NCI-H1417 treated with DMSO at 0.1 percent for 48 hours (cell line): ENCODE results near the gene RPL10.

Experiments used
- DNase-seq: peaks from one replicate; lab custom pipeline; 2025; lab: John Stamatoyannopoulos, UW

The RPL10 gene

DNA sequence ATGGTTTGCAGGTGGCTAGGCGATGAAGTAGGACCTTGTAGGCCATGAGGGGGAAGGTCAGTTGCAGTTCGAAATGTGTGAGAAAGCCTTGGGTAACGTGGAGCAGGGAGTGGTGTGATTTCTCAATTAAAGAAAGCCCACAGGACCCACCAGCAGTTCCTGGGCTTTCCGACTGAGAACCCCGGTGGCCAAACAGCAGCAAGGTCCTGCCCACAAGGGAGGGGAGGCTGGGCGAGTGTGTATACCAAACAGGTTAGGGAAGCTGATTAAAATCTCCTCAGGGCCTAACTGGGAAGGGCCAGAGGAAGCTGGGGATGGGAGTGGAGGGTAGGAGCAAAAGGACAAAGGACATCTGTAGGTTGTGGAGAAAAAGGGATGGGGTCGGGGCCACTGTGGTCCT is 32.7 kb downstream of the RPL10 start:
- DNase-seq, result no peak

DNA sequence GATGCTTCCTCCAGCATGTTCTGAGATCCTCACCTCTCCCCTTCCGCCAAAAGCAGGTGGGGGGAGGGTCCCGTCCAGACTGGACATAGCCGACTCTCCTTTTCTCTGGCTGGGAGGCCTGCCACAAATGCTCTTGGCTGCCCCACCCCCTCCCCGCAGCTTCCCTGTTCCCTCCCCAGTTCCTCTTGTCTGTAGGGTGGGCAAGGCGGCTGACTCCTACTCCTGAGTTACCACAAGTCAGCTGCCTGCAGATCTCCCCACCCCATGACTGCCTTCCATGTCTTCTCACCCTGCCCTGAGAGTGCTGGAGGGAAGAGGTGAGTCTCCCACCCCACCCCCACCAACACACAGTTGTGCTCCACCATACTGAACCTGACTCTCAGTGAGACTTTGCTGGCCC is 33.2 kb downstream of the RPL10 start:
- no peak for DNase-seq

DNA sequence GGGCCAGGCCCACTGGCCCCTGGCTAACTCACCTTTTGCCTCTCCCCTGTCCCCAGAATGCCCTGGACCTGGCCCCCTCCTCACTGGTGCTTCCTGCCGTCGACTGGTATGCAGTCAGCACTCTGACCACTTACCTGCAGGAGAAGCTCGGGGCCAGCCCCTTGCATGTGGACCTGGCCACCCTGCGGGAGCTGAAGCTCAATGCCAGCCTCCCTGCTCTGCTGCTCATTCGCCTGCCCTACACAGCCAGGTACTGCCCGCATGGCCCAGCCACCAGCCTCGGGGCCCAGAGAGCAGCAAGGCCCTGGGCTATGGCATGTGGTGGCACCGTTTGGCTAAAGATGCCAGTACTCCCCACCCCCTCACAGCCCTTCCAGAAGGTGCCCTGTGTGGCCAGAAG is 34.0 kb downstream of the RPL10 start:
- DNase-seq, result no peak

DNA sequence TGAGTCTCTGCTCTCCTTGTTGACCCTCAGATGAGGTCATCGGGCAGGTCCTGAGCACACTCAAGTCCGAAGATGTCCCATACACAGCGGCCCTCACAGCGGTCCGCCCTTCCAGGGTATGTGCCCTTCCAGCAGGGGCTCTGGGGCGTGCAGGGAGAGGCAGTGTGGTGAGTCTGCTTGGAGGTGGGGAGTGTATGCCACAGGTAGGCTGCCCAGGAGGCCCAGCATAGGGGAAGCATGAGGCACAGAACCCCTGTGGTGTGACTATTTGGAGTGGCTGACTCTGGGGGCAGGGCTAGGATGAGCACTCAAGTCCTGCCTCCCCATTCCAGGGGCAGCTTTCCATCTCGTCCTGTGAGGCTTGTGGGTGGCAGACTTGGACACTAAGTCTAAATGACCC is 35.4 kb downstream of the RPL10 start:
- no peak for DNase-seq

DNA sequence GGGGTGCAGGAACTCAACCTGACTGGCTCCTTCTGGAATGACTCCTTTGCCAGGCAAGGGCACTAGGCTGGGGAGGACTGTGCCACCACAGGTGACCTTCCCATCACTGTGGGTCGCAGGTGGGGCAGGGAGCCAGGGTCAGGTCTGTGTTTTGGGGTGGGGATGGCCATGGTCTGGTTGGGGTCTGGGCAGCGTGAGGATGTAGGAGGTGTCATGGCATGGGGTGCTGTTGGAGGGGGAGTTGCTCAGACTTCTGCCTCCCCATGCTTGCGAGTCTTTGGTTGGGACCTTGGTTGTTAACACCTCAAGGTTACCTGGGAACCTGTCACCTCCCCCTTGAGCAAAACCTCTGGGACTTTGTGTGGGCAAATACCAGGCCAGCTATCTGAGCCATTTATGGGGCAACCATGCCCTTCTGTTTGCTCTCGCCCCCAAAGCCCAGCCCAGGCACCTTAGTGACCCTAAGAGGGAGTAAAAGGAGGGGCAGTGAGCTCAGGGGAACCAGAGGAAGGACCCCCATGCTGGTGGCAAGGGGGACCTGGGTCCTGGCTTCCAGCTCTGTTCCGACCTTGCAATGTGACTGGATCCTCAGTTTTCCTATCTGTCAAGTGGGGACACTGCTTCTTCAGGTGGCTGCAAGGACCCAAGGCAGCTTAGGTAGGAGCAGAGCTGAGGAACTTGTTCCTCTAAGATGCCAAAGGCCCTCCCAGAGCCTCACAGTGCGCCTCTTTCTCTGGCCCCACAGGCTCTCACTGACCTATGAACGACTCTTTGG is 36.4 kb downstream of the RPL10 start:
- DNase-seq, result no peak

DNA sequence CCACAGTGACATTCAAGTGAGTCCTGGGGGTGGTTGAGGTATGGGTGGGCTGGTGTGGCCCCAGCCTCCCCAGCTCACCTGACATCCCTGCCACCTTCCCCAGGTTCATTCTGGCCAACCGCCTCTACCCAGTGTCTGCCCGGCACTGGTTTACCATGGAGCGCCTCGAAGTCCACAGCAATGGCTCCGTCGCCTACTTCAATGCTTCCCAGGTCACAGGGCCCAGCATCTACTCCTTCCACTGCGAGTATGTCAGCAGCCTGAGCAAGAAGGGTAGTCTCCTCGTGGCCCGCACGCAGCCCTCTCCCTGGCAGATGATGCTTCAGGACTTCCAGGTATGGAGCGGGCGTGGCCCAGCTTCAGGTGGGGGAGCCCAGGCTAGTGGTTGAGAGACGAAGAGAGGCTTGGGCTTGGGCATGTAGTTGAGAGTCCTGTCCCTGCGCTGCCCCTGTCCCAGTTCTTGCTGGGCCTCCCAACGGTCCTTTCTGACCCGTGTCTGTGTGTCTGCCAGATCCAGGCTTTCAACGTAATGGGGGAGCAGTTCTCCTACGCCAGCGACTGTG is 37.1 kb downstream of the RPL10 start:
- no peak for DNase-seq

DNA sequence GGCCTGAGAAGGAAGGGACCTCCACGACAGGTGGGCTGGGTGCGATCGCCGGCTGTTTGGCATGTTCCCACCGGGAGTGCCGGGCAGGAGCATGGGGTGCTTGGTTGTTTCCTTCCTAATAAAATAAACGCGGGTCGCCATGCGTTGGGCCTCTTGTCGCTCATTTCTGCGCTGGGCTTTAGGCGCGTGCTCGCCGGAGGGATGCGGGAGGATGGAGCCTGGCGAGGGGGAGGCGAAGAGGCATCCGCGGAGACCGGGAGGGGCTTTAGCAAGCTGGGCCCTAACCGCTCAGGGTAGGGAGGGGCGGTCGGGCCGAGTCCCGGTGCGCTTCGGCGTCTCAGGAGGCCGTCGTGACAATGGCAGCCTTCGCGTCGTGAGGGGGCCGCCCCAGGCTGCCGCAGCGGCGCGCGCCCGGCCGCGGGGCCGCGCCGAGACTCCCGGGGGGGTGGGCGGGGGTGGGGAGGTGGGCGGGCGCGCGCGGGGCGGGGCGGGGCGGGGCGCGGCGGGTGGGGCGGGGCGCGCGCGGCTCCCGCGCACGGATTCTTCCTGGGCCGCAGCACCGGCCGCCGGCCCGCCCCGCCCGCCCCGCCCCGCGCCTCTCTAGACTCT is 38.3 kb downstream of the RPL10 start:
- DNase-seq, result no peak

DNA sequence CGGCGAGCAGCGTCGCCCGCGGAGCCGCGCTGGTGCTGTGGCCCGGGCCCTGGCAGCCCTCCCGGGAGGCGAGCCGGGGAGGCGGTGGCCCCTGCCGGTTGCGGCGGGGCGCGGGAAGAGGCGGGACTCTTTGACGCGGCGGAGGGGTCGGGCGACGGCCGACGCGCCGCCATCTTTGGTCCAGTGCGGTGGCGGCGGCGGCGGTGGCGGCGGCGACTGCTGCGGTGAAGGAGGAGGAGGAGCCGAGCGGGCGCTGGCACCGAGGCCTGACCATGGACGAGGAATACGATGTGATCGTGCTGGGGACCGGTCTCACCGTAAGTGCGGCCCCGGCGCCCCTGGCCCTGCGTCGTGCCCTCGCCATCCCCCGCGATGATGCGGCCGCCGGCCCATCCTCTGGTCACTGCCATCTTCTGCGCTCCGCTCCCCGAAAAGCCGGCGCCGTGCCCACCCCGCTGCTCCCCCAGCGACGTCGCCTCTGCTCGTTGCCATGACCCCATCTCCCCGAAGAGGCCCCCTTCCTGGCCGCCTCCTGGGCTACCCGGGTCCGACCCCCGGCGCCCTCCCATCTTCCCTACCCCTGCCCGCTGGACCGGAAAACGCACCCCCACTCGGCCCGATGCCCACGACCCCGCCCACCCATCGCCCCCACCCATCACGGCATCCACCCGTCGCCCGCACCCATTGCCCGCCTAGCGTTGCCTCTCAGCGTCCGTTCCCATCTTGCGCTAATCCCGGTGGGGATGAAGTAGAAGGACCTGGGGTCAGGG is 39.0 kb downstream of the RPL10 start, which contains the start of gene GDI1:
Gene GDI1, plus strand, starts transcription at position 172 of the 770 bp plus-strand sequence. Its CDS starts 101 bp downstream, at position 273.
- no peak for DNase-seq

DNA sequence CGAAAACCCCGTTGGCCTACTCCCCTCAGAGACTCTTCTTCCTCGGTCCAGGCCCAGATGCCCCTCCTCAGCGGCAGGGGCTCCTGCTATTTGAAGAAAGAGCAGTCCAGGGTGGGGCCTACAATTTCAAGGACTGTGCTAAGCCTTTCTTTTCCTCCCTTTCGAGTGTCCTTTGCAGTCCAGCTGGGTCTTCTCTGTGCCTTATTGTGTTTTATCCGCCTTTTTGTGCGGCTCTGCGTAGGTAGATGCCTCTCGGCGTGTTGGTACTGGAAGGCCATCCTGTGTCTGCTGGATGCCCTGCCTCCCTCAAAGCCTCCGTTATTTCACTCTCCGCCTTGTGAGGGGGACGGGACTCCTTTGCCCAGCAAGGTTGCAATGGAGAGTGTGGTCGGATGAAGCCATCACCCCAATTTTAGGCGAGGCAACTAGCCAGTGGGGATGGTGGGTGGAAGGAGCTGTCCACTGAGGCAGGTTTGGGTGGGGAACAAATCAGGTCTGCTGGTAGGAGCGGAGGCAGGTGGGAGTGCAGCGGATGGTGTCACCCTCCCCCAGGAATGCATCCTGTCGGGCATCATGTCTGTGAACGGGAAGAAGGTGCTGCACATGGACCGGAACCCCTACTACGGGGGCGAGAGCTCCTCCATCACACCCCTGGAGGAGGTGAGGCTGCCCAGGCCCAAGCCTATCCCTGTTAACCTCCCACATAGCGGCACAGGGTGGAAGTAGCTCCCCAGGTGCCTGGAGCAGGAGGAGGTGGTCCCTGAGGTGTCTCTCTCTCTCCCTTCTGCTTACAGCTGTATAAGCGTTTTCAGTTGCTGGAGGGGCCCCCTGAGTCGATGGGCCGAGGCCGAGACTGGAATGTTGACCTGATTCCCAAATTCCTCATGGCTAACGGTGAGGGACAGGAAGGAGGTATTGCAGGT is 40.1 kb downstream of the RPL10 start:
- DNase-seq, result no peak

DNA sequence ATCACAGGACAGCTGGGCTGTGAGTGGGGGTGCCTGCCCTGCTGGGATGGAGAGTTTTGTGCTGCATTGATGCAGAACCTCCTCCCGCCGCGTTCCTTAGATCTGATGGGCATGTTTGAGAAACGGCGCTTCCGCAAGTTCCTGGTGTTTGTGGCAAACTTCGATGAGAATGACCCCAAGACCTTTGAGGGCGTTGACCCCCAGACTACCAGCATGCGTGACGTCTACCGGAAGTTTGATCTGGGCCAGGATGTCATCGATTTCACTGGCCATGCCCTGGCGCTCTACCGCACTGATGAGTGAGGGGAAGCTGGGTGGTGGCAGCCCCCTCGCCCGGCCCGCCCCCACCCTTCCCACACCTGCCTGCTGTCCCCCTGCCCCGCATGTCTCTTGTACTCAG is 41.7 kb downstream of the RPL10 start:
- DNase-seq, result no peak

DNA sequence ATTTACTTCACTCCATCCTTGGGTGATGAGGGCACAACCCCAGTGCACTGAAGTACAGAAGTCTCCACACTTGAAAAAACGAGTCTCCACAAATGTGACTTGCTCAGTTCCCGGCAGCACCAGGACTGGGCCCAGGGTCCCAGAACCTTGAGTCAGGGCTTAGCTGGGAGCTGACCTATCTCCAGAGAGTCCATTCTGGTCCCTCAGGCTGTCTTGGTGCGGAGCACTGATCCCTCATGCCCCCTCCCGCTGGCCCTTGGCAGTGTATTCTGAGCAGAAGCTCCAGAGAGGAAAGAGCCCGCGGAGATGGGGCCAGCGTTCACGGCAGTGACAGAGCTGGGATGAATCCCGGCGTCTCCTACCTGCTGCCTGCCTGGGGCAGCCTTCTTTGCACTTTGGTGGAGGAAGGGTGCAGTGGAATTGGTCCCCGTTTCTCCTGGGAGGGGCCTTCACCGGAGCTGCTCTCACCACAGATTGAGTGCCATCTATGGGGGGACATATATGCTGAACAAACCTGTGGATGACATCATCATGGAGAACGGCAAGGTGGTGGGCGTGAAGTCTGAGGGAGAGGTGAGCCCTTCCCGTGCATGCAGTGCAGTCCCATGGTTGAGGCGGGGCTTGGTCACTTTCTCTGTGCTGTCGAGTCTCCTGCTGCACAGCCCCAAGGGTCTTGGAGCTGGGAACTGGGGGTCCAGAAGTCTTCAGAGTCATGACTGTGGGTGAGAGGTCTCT is 42.6 kb downstream of the RPL10 start:
- no peak for DNase-seq

DNA sequence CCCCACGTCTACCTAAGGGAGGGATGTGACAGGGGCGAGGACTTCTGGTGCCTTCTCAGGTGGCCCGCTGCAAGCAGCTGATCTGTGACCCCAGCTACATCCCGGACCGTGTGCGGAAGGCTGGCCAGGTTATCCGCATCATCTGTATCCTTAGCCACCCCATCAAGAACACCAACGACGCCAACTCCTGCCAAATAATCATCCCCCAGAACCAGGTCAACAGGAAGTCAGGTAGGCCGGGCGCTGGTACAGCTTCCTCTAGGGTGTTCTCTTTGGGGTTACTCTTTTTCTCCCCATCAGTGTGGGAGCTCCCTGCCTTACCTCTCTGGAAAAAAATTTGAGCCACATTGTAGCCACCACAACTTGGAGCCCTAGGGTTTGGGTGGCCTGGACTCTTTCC is 43.4 kb downstream of the RPL10 start:
- DNase-seq, result no peak

DNA sequence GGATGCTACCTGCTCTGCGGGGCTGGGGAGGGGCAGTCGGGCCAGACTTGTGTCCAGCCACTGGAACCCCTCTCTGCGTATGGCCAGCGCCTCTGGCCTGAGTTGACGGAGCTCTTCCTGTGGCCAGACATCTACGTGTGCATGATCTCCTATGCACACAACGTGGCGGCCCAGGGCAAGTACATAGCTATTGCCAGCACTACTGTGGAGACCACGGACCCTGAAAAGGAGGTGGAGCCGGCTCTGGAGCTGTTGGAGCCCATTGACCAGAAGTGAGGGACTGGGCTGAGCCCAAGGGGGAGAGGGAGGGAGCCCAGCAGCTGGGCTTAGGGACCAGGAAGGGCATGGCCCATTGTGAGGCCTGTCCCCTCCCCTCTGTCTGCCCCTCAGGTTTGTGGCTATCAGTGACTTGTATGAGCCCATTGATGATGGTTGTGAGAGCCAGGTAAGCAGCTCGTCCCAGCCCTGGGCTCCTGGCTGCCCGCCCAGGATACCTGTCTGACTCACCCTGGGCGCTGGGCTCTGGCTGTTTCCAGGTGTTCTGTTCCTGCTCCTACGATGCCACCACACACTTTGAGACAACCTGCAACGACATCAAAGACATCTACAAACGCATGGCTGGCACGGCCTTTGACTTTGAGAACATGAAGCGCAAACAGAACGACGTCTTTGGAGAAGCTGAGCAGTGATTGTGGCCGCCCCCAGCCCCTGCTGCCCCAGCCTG is 44.0 kb downstream of the RPL10 start:
- DNase-seq, result no peak

DNA sequence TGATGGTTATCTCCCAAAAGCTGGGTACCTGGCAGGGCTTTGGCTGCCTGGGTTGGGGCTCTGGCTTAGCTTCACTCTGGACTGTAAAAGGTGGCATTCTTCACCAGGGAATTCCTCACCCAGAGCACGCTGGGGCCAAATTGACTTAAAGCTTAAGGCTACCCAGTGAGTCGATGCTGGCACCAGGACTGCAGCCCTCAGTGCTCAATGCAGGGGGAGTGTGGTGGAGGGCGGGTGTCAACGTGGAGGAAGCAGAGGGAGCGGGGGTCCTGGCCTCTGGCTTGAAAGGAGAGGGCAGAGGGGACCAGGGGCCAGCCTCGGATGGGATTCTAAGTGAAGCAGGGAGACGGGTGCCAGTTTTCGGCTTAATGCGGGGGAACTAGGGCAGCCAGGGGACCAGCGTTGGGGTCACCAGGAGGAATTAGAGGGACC is 45.3 kb downstream of the RPL10 start:
- no peak for DNase-seq

DNA sequence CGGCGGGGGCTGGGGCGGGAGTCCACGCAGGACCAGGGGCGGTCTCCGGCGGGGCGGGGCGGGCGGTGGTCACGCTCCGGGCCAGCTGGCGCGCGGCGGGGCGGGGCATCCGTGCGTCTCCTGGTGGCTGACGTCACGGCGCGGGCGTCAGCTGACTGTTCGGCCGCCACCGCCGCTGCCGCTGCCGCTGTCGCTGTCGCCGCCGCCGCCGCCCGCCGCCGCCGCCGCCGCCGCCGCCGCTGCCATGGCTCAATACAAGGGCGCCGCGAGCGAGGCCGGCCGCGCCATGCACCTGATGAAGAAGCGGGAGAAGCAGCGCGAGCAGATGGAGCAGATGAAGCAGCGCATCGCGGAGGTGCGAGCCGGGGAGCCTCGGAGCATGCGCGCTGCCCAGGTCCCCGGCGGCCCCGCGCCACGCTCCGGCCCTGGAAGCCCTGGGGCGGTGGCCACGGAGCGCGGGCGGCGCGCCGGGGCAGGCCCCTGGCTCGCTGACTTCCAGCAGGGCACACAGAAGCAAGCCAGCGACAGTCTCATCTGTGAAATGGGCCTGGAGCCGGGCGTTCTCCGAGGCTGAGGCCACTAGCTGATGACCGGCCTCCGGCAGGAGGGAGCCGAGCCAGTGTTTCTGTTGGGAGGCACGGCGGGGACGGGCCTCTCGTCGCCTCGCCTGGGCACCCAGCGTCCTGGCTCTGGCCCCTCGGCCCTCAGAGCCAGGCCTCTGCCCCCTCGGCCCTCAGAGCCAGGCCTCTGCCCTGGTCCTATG is 46.0 kb downstream of the RPL10 start, which contains the start of gene FAM50A:
Gene FAM50A, plus strand, starts transcription at position 150 of the 763 bp plus-strand sequence. Its CDS starts 95 bp downstream, at position 245.
- no peak for DNase-seq

DNA sequence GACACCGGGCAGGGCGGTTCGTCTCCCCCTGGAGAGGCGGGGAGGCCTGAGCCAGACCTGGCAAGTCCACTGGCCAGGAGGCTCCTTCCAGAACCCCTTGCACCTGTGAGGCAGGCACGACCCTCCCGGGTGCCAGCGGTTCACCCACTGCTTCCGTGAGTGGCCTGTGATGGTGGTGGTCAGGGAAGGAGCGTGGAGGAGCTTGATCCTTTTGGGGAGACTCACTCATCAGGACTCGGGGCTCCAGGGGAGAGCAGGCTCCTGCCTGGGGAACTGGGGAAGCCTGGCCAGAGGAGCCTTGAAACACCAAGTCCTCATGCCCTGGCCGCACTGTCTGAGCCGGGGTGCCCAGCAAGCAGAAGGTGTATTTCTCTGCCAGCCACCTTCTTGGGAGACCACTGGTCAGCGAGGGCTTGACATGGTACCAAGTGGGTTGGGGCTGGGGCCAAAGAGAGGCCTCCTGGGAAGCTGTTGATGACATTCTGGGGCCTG is 46.6 kb downstream of the RPL10 start:
- no peak for DNase-seq

DNA sequence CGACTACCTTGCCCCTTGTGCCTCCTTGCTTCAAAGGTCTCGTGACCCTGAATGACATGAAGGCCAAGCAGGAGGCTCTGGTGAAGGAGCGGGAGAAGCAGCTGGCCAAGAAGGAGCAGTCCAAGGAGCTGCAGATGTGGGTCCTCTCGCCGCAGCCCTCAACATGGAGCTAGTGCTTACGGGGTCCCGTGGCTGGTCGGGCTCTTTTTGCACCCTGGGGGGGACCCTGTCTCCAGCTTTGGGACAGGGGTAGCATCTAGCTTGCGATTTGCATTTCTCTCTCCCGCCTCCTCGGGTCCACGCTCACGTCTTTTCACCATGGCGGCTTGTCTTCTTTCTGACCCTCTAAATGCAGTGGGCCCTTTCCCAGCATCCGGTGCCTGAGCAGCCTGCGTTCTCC is 47.6 kb downstream of the RPL10 start:
- no peak for DNase-seq

DNA sequence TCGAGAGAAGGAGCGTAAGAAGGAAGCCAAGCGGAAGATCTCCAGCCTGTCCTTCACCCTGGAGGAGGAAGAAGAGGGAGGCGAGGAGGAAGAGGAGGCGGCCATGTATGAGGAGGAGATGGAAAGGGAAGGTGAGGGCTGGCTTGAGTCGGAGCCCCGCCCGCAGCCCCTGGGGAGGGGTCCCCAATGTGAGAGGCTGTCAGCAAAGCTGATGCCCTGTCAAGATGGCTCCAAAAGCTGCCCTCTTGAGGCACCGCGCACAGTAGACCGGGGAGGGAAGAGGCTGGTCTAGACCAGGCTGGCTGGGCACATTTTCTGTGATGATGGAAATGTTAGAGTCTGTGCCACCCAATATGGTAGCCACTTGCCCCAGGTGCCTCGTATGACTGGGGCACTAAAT is 48.3 kb downstream of the RPL10 start:
- DNase-seq, result no peak

DNA sequence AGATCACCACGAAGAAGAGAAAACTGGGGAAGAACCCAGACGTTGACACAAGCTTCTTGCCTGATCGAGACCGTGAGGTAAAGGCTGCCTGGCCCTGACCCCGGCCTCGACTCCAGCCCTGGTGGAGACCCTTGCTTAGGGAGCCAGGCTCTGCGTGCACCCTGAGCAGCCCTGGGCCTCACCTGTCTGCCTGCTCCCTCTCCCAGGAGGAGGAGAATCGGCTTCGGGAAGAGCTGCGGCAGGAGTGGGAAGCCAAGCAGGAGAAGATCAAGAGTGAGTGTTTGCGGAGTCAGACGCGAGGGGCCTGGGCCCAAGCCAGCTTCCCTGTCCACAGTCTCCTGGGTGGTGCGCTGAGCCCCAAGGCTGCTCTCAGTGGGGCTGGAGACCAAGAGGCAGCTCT is 50.3 kb downstream of the RPL10 start:
- no peak for DNase-seq
